HG02870 (cell line): ENCODE measurements around the gene TMEM218.

Experiments
- ATAC-seq: cut with Tn5 transposase; IDR thresholded peaks from one replicate; pipeline ENCODE4 v1.9.1; 2021; ENCODE audit warnings: mild to moderate bottlenecking, moderate library complexity; ENCODE audit not compliant: unreplicated experiment

Gene TMEM218

DNA sequence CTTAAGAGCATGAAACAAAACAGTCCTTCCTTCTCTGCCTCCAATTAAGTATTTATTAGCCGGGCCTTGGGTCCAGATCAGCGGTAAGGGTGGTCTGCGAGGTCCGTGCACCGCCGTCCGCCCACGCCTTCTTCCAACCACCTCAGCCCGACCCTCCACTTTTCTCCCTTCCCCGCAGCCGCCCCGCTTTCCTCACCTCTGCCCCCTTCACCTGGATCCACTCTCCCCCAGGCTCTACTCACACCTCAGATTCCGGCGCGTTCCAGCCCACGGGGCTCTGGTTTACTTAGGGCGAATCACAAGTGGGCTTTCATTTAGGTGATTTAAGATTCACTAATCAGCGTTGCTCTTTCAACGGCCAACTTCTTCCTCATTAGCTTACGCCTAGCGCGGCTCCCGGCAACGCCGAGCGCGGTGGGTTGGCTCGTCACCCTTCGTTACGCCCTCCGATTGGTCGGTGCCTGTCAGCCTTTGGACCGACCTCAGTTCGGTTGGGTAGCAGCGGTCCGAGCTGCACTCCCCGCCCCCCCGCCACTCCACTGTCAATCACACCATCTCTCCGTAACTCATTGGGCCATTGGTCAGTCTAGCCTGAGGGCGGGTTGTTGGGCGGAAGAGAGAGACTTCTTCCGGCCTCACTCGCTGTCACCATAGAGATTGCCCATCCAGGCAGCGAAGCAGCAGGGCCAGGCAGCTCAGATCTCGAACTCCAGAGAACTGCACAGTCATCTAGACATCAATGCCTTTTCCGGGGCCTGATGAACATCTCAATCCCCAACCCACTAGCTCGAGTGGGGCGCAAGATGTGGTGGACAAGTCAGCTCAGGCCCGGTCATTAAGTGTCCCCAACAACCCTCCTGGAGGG lies at the start of gene TMEM218:
TMEM218 (minus strand) TSS at position 284 of the 865 bp plus-strand sequence. CDS start 9,385 bp downstream, outside the sequence.
- peak; percentile 97 for ATAC-seq

DNA sequence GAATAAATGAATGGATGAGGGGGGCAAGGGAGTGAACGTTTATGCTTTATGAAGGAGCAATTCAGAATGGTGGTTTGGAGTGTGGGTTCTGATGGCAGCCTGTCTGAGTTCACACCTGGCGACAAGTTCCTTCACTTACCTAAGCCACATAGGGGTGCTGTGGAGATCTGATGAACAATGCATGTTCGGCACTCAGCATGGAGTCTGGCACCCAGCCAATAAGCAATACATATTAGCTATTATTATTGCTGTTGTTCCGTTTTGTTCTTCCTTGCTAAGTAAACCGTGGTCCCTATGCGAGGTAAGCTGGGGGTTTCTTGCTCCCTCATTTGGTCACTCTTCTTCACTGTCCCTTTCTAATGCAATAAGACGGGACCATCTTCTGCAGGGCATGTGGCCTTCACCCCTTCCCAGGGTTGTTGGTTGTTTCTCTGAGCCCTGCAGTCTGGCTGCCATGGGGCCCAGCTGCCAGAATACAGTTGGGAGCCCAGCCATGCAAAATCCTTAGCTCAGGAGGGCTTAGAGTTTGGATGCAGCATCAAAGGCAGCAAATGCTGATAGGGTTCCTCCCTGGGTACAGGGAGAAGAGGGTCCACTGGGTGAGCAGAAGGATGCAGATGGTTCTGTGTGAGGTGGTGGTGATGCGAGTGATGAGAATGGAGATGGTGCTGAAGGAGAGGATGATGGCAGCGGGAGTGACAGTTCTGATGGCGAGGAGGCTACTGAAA lies 46.7 kb upstream of the TMEM218 start:
- no peak for ATAC-seq

DNA sequence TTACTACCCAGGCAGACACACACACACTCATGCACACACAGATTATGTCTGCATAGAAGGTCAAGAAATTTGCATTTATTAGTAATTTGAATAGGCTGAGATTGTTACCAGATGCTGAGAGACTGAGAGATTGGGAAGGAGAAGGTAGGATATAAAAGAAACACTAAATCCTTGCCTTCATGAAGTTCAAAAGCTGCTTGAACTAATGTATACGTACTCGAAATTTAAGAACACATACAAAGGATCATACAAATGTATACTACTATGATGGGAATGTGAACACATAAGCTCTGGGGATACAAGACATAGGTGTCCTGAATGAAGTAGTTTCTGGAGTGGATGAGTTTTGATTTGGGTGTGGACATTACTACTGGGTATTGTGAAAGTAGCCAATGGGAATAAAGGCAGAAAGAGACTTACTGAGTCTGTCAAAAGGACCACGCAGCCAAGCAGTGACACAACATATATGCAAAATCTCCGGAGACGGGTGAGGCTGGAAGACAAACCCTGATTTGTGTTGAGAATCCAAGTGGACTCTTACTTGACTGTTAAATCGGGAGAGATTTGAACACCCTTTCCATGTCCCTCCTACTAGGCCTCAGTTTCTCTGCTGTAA lies 45.8 kb upstream of the TMEM218 start:
- no peak for ATAC-seq

- no peak for ATAC-seq
These were observed 45.1 kb upstream of the TMEM218 start for GRCh38 chr11:125156346-125157117.

DNA sequence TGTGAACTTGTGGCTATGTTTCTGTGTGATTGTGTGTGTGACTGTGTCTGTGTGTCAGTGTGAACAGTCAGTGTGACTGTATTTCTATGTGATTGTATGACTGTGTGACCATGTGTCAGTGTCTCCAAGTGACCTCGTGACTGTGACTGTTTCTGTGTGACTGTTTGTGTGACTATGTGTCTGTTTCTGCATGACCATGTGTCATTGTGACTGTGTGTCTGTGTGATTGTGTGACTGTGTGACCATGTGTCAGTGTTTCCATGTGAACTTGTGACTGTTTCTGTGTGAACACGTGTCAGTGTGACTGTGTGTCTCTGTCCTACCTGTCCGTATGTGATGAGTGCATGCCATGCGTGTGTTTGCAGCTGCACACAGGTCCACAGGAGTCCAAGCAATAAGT lies 44.3 kb upstream of the TMEM218 start:
- ATAC-seq: no peak

- no peak for ATAC-seq
These were observed 43.6 kb upstream of the TMEM218 start for GRCh38 chr11:125155100-125155444.

GRCh38 chr11:125154378-125155099 lies 43.1 kb upstream of the TMEM218 start:
- ATAC-seq: no peak

GRCh38 chr11:125153837-125154236 lies 42.4 kb upstream of the TMEM218 start:
- ATAC-seq: no peak

GRCh38 chr11:125148743-125149142 lies 37.3 kb upstream of the TMEM218 start:
- no peak for ATAC-seq

GRCh38 chr11:125148011-125148410 lies 36.6 kb upstream of the TMEM218 start:
- no peak for ATAC-seq

DNA sequence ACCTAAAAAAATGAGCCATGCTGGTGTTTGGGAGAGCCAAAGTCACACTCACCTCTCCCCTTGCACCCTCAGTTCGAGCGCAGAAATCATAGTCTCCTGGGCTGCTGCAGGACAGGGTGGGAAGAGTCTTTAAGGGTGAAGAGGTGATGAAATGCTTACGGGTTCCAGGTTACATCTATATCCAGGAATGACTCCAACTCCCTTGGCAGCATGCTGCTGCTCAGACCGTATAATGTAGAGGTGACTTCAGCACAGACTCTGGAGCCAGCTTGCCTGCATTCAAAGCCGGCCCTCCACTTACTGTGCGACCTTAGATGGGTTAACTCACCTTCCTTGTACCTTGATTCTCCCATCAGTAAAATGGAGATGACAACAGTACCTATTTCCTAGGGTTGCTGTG lies 35.9 kb upstream of the TMEM218 start:
- ATAC-seq: no peak

GRCh38 chr11:125146232-125146631 lies 34.8 kb upstream of the TMEM218 start:
- ATAC-seq: no peak

- peak; percentile 67 for ATAC-seq
These were observed 30.5 kb upstream of the TMEM218 start for GRCh38 chr11:125141686-125142535.

GRCh38 chr11:125141178-125141577 lies 29.8 kb upstream of the TMEM218 start:
- ATAC-seq: no peak

DNA sequence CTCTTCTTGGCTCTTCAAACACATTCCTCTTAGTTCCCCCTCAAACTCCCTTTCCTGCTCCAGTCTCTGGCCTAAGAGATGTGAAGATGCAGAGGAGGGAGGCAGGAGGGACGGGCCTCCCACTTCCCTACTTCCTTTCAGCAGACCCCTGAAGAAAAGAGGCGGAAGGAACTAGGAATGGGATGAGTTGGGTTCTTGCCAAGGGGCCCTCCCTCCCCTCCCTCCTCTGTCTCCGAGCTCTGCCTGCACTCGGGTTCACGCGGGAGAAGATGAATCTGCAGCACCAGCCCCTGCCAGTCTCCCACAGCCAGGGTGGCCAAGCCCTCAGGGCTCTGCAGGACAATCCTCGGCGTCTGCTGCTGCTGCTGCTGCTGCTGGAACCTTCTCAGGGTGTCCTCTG lies 28.8 kb upstream of the TMEM218 start:
- ATAC-seq: no peak

DNA sequence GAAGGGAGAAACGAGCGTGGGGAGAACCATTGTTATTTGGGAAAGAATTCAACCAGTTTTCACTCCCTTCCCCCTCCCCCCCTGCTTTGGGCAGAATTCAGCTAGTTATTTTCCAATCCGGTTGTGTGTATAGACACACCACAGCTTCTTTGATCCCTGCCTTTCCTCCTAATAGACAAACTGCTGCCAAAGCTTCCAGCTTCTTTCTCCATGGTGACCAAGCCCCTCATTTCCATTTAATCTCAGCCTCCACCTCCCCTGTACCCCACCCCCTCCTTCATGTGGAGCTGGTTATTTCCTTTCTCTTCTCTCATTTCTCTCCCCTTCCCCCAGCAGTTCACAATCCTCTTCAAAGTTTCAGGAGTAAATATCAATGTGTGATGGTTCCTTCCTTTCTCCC lies 28.4 kb upstream of the TMEM218 start:
- ATAC-seq: no peak

GRCh38 chr11:125138966-125139365 lies 27.5 kb upstream of the TMEM218 start:
- ATAC-seq: no peak

DNA sequence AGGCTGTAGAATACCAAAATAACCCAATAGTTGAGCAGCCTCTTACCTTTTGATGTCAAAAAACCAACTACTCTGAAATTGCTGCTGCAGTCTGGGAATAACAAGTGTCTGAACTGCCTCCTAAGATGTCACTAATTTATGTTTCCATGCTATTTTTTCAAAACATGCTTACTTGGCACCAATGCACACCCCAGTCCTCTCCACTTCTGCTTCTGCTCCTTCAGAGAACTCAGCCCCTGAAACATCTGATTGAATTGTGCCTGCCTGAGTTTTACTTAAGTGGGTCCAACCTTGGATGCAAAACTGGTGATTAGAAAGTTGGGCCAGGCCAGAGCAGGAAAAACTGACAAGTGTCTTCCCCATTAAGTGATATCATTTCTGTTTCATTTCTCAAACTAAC lies 24.6 kb upstream of the TMEM218 start:
- ATAC-seq: no peak

GRCh38 chr11:125132596-125132995 lies 21.2 kb upstream of the TMEM218 start:
- no peak for ATAC-seq
